ENCODE measurements around the gene NCAM1.

GRCh38 chr11:113267493-113267892 lies 306.3 kb downstream of the NCAM1 start:
- TF ChIP-seq YY1 (tag by site-specific recombination; IDR thresholded peaks at IDR 0.05): no peak
- no peak for TF ChIP-seq MYNN (tag by site-specific recombination; IDR thresholded peaks at IDR 0.05; ENCODE audit: borderline replicate concordance)
- TF ChIP-seq PRDM10 (tag by site-specific recombination; IDR thresholded peaks at IDR 0.05): no peak
- TF ChIP-seq PRDM6 (tag by site-specific recombination; IDR thresholded peaks at IDR 0.05): no peak
- no peak for TF ChIP-seq ZNF19 (tag by site-specific recombination; IDR thresholded peaks at IDR 0.05; ENCODE audit: low read depth)
- TF ChIP-seq, protein P1, sequence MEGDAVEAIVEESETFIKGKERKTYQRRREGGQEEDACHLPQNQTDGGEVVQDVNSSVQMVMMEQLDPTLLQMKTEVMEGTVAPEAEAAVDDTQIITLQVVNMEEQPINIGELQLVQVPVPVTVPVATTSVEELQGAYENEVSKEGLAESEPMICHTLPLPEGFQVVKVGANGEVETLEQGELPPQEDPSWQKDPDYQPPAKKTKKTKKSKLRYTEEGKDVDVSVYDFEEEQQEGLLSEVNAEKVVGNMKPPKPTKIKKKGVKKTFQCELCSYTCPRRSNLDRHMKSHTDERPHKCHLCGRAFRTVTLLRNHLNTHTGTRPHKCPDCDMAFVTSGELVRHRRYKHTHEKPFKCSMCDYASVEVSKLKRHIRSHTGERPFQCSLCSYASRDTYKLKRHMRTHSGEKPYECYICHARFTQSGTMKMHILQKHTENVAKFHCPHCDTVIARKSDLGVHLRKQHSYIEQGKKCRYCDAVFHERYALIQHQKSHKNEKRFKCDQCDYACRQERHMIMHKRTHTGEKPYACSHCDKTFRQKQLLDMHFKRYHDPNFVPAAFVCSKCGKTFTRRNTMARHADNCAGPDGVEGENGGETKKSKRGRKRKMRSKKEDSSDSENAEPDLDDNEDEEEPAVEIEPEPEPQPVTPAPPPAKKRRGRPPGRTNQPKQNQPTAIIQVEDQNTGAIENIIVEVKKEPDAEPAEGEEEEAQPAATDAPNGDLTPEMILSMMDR (tag by site-specific recombination; IDR thresholded peaks at IDR 0.05): no peak

All from HEK293 (cell line).